Measurements from ENCODE around the gene FUNDC2. TPM values are rescaled to one million over a fixed set of nuclear protein-coding genes. Genes with fewer than 3 reads are reported as not detected.

The FUNDC2 gene
- total and polyA plus RNA-seq, 10 donors, result 29.3 to 113 (median 54.3) TPM

GRCh38 chrX:155053656-155054055 is 27.0 kb downstream of the FUNDC2 start:
- TF ChIP-seq POLR2AphosphoS5 (IDR thresholded peaks at IDR 0.05) (no peak), CTCF (IDR thresholded peaks at IDR 0.05 in 8 of 11, conservative IDR thresholded peaks at IDR 0.05 in 3 of 11) (no peak), POLR2A (IDR thresholded peaks at IDR 0.05) (no peak)
- peaks cover 0 to 20% (median 8%) of the 10 kb centered on the region in 6 donors for H3K4me1 ChIP-seq
- H3K4me3 ChIP-seq, result no peak overlapping the region
- H3K27ac ChIP-seq, result no peak overlapping the region
- intact Hi-C loops (cut with DNase I; ENCODE audit: low total_unique reads), result no loop called here
- DNase-seq, result no peak
- H3K9me3 ChIP-seq, result no peaks in the 10 kb centered on the region
- H3K27me3 ChIP-seq (replicated peaks in 1 of 7), result no peaks in the 10 kb centered on the region
- H3K36me3 ChIP-seq, result peaks cover 0 to 37% (median 0%) of the 10 kb centered on the region in 6 donors
- WGBS, 5 donors, result 66 to 96% (median 91%) methylated on average over 3 of the region's 3 CpGs

- intact Hi-C loops (cut with DNase I; ENCODE audit: low total_unique reads), result no loop called here
- Histone ChIP-seq H3K4me3 (no peak overlapping the region), H3K27me3 (replicated peaks in 1 of 7) (no peaks in the 10 kb centered on the region), H3K9me3 (no peaks in the 10 kb centered on the region), H3K27ac (no peak overlapping the region), H3K4me1 (peaks cover 0 to 14% (median 8%) of the 10 kb centered on the region in 6 donors), H3K36me3 (peaks cover 0 to 37% (median 0%) of the 10 kb centered on the region in 6 donors)
- WGBS, 5 donors, result 81 to 93% (median 87%) methylated on average over 4 of the region's 4 CpGs
- DNase-seq, result no peak
- TF ChIP-seq CTCF (IDR thresholded peaks at IDR 0.05 in 8 of 11, conservative IDR thresholded peaks at IDR 0.05 in 3 of 11) (no peak), POLR2AphosphoS5 (IDR thresholded peaks at IDR 0.05) (no peak), POLR2A (IDR thresholded peaks at IDR 0.05) (no peak)
Observed at GRCh38 chrX:155054255-155054654, 27.6 kb downstream of the FUNDC2 start.

GRCh38 chrX:155055494-155055893 is 28.9 kb downstream of the FUNDC2 start:
- intact Hi-C loops (cut with DNase I; ENCODE audit: low total_unique reads), result no loop called here
- WGBS, 5 donors, result 72 to 94% (median 88%) methylated on average over 3 of the region's 3 CpGs

GRCh38 chrX:155056471-155056870 is 29.8 kb downstream of the FUNDC2 start:
- intact Hi-C loops (cut with DNase I; ENCODE audit: low total_unique reads), result no loop called here
- Histone ChIP-seq H3K4me1 (peaks cover 0 to 14% (median 8%) of the 10 kb centered on the region in 6 donors), H3K27ac (peak overlapping the region in 4 of 8 donors; percentile 18 to 51 (median 40)), H3K27me3 (replicated peaks in 1 of 7) (no peaks in the 10 kb centered on the region), H3K9me3 (no peaks in the 10 kb centered on the region), H3K36me3 (peaks cover 0 to 47% (median 0%) of the 10 kb centered on the region in 6 donors), H3K4me3 (no peak overlapping the region)
- TF ChIP-seq POLR2AphosphoS5 (IDR thresholded peaks at IDR 0.05) (no peak), CTCF (IDR thresholded peaks at IDR 0.05 in 8 of 11, conservative IDR thresholded peaks at IDR 0.05 in 3 of 11) (no peak), POLR2A (IDR thresholded peaks at IDR 0.05) (no peak)
- WGBS, 5 donors, result 74 to 88% (median 82%) methylated on average over 1 of the region's 1 CpG
- no peak for DNase-seq

More at GRCh38 chrX:155055494-155055893, 28.9 kb downstream of the FUNDC2 start:
- Histone ChIP-seq H3K27ac (no peak overlapping the region), H3K36me3 (peaks cover 0 to 42% (median 0%) of the 10 kb centered on the region in 6 donors), H3K4me1 (peaks cover 0 to 14% (median 8%) of the 10 kb centered on the region in 6 donors), H3K9me3 (no peaks in the 10 kb centered on the region), H3K4me3 (no peak overlapping the region), H3K27me3 (replicated peaks in 1 of 7) (no peaks in the 10 kb centered on the region)
- no peak for DNase-seq
- TF ChIP-seq POLR2A (IDR thresholded peaks at IDR 0.05), result no peak
- TF ChIP-seq POLR2AphosphoS5 (IDR thresholded peaks at IDR 0.05), result no peak
- no peak for TF ChIP-seq CTCF (IDR thresholded peaks at IDR 0.05 in 8 of 11, conservative IDR thresholded peaks at IDR 0.05 in 3 of 11)

Data from spleen (tissue), 11 donors.